ENCODE data around the gene EEPD1. TPM values are rescaled to one million over a fixed set of nuclear protein-coding genes. Genes with fewer than 3 reads are reported as not detected.
"Not testable (repeated sequence)": the region's sequence is repeated elsewhere in the genome, so short reads cannot be mapped to it uniquely, and the experiment has no call there.

Gene EEPD1
- total and polyA plus RNA-seq, 9 donors, result 5.6 to 16.6 (median 11.5) TPM

DNA sequence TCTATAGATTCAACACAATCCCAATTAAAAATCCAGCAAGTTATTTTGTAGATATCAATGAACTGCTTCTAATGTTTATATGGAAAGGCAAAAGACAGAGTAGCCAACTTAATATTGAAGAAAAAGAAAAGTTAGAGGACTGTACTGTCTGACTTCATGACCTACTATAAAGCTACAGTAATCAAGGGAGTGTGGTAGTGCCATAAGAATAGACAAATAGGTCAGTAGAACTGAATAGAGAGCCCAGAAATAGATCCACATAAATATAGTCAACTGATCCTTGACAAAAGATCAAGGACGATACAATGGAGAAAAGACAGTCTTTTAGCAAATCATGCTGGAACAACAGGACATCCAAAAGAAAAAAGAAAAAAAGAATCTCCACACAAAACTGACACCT lies 7.4 kb upstream of the EEPD1 start:
- Histone ChIP-seq H3K27ac (no peak overlapping the region), H3K36me3 (no peaks in the 10 kb centered on the region), H3K4me3 (no peak overlapping the region), H3K9me3 (no peaks in the 10 kb centered on the region), H3K4me1 (ENCODE audit: insufficient read depth) (peaks cover 12% of the 10 kb centered on the region), H3K27me3 (no peaks in the 10 kb centered on the region)
- WGBS, 3 donors, result 68 to 91% (median 79%) methylated on average over 1 of the region's 1 CpG
- DNase-seq, result no peak
- intact Hi-C loops (cut with DNase I), result no loop called here
- TF ChIP-seq POLR2A (IDR thresholded peaks at IDR 0.05) (no peak), EP300 (IDR thresholded peaks at IDR 0.05) (no peak)
- TF ChIP-seq, protein P1, sequence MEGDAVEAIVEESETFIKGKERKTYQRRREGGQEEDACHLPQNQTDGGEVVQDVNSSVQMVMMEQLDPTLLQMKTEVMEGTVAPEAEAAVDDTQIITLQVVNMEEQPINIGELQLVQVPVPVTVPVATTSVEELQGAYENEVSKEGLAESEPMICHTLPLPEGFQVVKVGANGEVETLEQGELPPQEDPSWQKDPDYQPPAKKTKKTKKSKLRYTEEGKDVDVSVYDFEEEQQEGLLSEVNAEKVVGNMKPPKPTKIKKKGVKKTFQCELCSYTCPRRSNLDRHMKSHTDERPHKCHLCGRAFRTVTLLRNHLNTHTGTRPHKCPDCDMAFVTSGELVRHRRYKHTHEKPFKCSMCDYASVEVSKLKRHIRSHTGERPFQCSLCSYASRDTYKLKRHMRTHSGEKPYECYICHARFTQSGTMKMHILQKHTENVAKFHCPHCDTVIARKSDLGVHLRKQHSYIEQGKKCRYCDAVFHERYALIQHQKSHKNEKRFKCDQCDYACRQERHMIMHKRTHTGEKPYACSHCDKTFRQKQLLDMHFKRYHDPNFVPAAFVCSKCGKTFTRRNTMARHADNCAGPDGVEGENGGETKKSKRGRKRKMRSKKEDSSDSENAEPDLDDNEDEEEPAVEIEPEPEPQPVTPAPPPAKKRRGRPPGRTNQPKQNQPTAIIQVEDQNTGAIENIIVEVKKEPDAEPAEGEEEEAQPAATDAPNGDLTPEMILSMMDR (IDR thresholded peaks at IDR 0.05), result no peak

DNA sequence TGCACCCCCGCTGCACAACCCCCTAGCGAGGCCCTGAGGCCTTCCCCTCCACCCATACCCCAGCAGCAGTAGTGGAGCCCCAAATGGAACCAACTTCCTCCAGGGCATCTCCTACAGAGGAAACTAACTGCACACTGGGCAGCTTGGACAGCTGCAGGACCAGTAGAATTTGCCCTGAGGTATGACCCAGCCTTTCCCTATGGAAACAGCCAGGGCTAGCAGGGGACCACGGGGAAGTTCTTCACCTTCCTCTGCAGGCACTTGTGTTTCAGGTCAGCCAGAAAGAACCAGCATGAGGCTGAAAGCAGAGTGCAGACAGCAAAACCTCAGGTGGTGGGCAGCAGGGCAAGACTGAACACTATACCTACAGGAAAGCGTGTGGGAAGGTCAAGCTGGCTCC lies 5.7 kb upstream of the EEPD1 start:
- Histone ChIP-seq H3K27me3 (no peaks in the 10 kb centered on the region), H3K27ac (no peak overlapping the region), H3K4me1 (ENCODE audit: insufficient read depth) (peaks cover 10% of the 10 kb centered on the region), H3K36me3 (no peaks in the 10 kb centered on the region), H3K9me3 (no peaks in the 10 kb centered on the region), H3K4me3 (no peak overlapping the region)
- intact Hi-C loops (cut with DNase I), result no loop called here
- 70 to 94% (median 93%) methylated on average over 4 of the region's 4 CpGs for WGBS, 3 donors
- no peak for DNase-seq
- TF ChIP-seq EP300 (IDR thresholded peaks at IDR 0.05) (no peak), POLR2A (IDR thresholded peaks at IDR 0.05) (no peak)
- TF ChIP-seq, protein P1 (IDR thresholded peaks at IDR 0.05), result no peak

DNA sequence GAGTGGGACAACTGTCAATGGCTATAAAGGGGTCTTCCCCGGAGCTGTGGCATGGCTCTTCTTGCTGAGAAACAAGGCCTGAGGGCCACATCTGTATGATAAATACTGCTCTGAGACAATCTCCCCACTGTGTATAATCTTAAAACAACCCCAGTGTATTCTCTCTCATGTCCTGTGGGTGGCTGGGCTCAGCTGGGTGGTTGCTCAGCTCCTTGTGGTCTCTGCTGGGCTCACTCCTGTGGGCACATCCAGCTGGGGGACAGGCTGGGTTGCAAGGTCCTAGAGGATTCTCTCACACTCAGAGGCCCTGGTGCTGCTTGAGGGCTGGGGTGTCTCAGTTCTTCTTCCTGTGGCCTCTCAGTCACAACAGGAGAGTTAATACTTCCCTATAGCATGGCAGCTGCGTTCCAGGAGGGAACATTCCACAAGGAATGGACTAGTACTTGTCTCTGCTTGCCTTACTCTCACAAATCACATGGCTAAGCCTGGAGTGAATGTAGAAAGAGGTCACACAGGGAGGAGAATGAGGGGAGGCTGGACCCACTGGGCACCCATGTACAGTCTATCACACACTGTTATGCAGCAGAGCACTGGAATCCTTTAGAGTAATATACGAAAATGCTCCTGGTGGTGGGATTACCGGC lies 4.5 kb upstream of the EEPD1 start:
- 91 to 97% (median 95%) methylated on average over 3 to 4 of the region's 4 CpGs for WGBS, 3 donors
- no peak for TF ChIP-seq POLR2A (IDR thresholded peaks at IDR 0.05)
- TF ChIP-seq, protein P1 (IDR thresholded peaks at IDR 0.05), result no peak
- TF ChIP-seq EP300 (IDR thresholded peaks at IDR 0.05), result no peak
- Histone ChIP-seq H3K27ac (no peak overlapping the region), H3K9me3 (no peaks in the 10 kb centered on the region), H3K4me1 (ENCODE audit: insufficient read depth) (no peaks in the 10 kb centered on the region), H3K36me3 (no peaks in the 10 kb centered on the region), H3K27me3 (no peaks in the 10 kb centered on the region), H3K4me3 (no peak overlapping the region)
- DNase-seq, result no peak
- intact Hi-C loops (cut with DNase I), result no loop called here

DNA sequence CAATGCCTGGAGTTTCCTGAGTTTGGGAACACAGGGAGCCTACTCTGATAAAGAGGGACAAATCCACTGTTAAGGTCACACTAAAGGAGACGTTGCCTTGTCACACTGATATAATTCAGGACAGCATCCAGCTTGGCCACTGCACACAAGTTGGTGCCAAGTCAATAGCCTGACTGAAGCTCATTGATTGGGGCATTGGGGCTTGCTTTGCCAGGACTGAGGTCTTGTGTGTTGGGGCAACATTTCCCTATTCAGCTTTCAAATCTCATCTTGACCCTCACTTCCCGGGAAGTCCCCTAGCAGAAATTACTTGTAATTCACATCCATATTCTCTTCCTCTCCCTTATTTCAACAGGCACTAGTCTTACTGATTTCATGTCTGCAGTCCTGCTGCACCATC lies 3.8 kb upstream of the EEPD1 start:
- H3K27me3 ChIP-seq; H3K27ac ChIP-seq; intact Hi-C loops (cut with DNase I); DNase-seq; H3K4me3 ChIP-seq; H3K9me3 ChIP-seq; H3K4me1 ChIP-seq (ENCODE audit: insufficient read depth); H3K36me3 ChIP-seq: not testable (repeated sequence)
- WGBS, 3 donors, result 77 to 89% methylated on average over 2 of the region's 2 CpGs; no CpG with 5 or more reads in 1 of the 3 donors

DNA sequence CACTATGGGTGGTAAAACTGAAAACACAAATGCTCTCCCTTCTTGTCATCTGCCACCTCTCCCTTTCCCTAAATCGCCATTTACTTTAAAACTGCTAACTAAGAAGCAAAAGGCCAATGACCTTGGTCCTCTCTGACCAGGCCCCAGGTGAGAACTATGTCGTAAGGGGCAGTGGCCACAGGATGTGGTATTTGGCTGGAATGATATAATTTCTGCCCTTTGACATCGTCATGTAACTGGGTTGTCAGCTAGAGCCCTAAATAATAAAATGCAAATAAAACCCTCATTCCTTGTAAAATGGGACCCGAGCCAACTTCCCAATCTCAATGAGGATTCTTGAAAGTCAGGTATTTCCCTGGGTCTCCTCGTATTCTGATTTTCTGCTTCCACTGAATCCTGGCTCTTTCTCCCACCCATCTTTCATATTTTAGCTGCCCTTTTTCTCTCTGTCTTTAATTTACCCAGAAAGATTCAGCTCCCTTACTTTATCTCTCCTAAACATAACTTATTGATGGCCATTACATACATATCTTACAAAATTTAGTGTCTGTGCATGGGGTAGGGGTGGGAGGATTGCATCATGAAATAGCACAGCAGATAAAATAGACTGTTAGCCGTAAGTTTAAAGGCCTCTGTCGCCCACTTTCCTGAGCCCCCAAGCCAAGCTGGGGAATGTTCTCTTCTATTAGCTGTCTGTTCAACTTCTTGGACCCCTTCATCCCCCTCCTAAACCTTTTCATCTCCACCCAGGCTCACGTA lies 3.2 kb upstream of the EEPD1 start:
- no peaks in the 10 kb centered on the region for H3K27me3 ChIP-seq
- H3K27ac ChIP-seq, result no peak overlapping the region
- no peaks in the 10 kb centered on the region for H3K9me3 ChIP-seq
- intact Hi-C loops (cut with DNase I), result loop anchor here in 2 of 4 donors (5.0 to 10.0 kb wide), 2 partner anchors 135 to 137 kb away; no protein-coding TSS in a partner anchor
- no peak for DNase-seq
- H3K4me3 ChIP-seq, result no peak overlapping the region
- 63 to 74% (median 67%) methylated on average over 7 to 8 of the region's 8 CpGs for WGBS, 3 donors
- TF ChIP-seq, protein P1 (IDR thresholded peaks at IDR 0.05), result no peak
- no peak for TF ChIP-seq EP300 (IDR thresholded peaks at IDR 0.05)
- no peak for TF ChIP-seq POLR2A (IDR thresholded peaks at IDR 0.05)
- no peaks in the 10 kb centered on the region for H3K36me3 ChIP-seq
- H3K4me1 ChIP-seq (ENCODE audit: insufficient read depth), result peaks cover 9% of the 10 kb centered on the region

Measured in ovary (tissue), 9 donors.